Right atrium auricular region (tissue), 2 donors: ENCODE measurements around the gene PROM2. TPM values are rescaled to one million over a fixed set of nuclear protein-coding genes. Genes with fewer than 3 reads are reported as not detected.

Experiments
- DNase-seq: peaks from one replicate; pipeline ENCODE4 v3.0.0-alpha.2; 2019; ENCODE audit warnings: low spot score
- H3K27ac ChIP-seq, 2 donors: fragments of 200-600 bp; sonication (generic); 1 replicate in 1 of 2; 2 replicates in 1 of 2; pipeline ENCODE4 v1.5.1; 2016 to 2019
- H3K27me3 ChIP-seq, 2 donors: fragments of 200-600 bp; sonication (generic); one replicate each; pipeline versions ENCODE4 v1.5.1 to v1.6.0; 2017 to 2019
- H3K36me3 ChIP-seq: fragments of 200-600 bp; sonication (generic); one replicate; pipeline ENCODE4 v1.5.1; 2016
- H3K4me1 ChIP-seq, 2 donors: fragments of 200-600 bp; sonication (generic); one replicate each; pipeline versions ENCODE4 v1.5.1 to v1.6.0; 2017 to 2019
- H3K4me3 ChIP-seq, 2 donors: fragments of 200-600 bp; sonication (generic); 1 replicate in 1 of 2; 2 replicates in 1 of 2; pipeline ENCODE4 v1.5.1; 2017 to 2019; ENCODE audit warnings: mild to moderate bottlenecking in 1 of 2, moderate library complexity in 1 of 2
- H3K9me3 ChIP-seq, 2 donors: fragments of 200-600 bp; sonication (generic); one replicate each; pipeline ENCODE4 v1.5.1; 2019
- CTCF ChIP-seq, 2 donors: fragments of 200-600 bp; sonication (generic); IDR thresholded peaks; one replicate each; pipeline ENCODE4 v1.5.1; 2019; ENCODE audit warnings: antibody characterized with exemption in 2 of 2
- total RNA-seq, 2 donors: library from RNA; depleted of rRNA; stranded (reverse); fragments of >200 nt; gene quantifications; one replicate each; pipeline ENCODE4 v1.1.0, GENCODE V29; 2016

PROM2 gene
- total RNA-seq, 2 donors from 2014 or later: 0.11 to 0.35 TPM

DNA sequence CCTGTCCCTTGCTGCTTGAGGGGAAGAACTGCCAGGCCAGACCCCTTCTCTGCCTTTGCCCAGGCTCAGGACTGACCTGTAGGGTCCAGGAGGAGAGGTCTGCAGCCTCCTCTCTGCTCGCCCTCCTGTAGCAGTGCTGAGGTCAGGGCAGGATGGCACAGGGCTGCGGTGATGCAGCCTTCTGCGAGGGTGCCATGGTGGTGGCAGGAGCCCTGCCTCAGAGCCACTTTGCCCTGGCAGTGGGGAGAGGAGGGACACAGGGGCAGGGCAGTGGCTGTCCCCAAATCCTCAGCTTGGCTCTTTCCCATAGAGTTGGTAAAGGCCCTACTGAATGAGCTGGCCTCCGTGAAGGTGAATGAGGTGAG is 884 bp downstream of the PROM2 start:
- Histone ChIP-seq H3K36me3 (no peaks in the 10 kb centered on the region), H3K4me1 (no peaks in the 10 kb centered on the region), H3K4me3 (no peak overlapping the region), H3K9me3 (no peaks in the 10 kb centered on the region), H3K27me3 (no peaks in the 10 kb centered on the region), H3K27ac (no peak overlapping the region)
- DNase-seq: no peak
- no peak for TF ChIP-seq CTCF (IDR thresholded peaks at IDR 0.05)

GRCh38 chr2:95275601-95276243 is 1.5 kb downstream of the PROM2 start:
- Histone ChIP-seq H3K9me3 (no peaks in the 10 kb centered on the region), H3K4me3 (no peak overlapping the region), H3K36me3 (no peaks in the 10 kb centered on the region), H3K4me1 (no peaks in the 10 kb centered on the region), H3K27ac (no peak overlapping the region), H3K27me3 (no peaks in the 10 kb centered on the region)
- no peak for TF ChIP-seq CTCF (IDR thresholded peaks at IDR 0.05)
- DNase-seq: no peak

DNA sequence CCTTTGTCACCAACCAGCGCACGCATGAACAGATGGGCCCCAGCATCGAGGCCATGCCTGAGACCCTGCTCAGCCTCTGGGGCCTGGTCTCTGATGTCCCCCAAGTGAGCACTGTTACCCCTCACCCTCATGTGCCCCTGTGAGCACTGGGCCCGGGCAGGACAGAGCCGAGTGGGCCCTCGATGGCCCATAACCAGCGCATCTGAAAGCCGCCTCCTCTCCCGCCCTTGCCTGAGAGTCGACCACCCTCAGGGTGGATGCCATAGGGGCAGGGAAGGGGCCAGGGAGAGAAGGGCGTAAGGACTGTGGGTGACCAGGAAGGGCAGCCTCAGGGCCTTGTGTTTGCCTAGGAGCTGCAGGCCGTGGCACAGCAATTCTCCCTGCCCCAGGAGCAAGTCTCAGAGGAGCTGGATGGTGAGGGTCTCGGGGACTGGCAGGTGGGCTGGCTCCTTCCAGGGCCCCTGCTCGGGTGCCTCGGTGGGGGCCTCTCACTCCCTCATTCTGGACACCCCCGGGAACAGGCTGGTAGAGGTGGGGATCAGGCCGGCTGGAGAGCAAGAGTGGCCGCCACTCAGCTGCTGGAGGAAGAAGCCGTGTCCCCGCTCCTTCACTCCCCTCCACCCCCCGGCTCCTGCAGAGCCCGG is 2.1 kb downstream of the PROM2 start:
- DNase-seq: no peak
- Histone ChIP-seq H3K27ac (no peak overlapping the region), H3K4me1 (no peaks in the 10 kb centered on the region), H3K27me3 (no peaks in the 10 kb centered on the region), H3K36me3 (no peaks in the 10 kb centered on the region), H3K4me3 (no peak overlapping the region), H3K9me3 (no peaks in the 10 kb centered on the region)
- TF ChIP-seq CTCF (IDR thresholded peaks at IDR 0.05): no peak

- H3K4me3 ChIP-seq: no peak overlapping the region
- no peaks in the 10 kb centered on the region for H3K4me1 ChIP-seq
- no peak for DNase-seq
- no peak for TF ChIP-seq CTCF (IDR thresholded peaks at IDR 0.05)
- H3K27ac ChIP-seq: no peak overlapping the region
- no peaks in the 10 kb centered on the region for H3K27me3 ChIP-seq
- H3K9me3 ChIP-seq: no peaks in the 10 kb centered on the region
- H3K36me3 ChIP-seq: no peaks in the 10 kb centered on the region
These were observed 2.6 kb downstream of the PROM2 start for GRCh38 chr2:95276888-95277245.

GRCh38 chr2:95277246-95277906 is 3.1 kb downstream of the PROM2 start:
- Histone ChIP-seq H3K4me3 (no peak overlapping the region), H3K36me3 (no peaks in the 10 kb centered on the region), H3K27ac (no peak overlapping the region), H3K9me3 (no peaks in the 10 kb centered on the region), H3K4me1 (no peaks in the 10 kb centered on the region), H3K27me3 (no peaks in the 10 kb centered on the region)
- DNase-seq: no peak
- TF ChIP-seq CTCF (IDR thresholded peaks at IDR 0.05): no peak
